ENCODE measurements around the gene RCBTB1. TPM values are rescaled to one million over a fixed set of nuclear protein-coding genes. Genes with fewer than 3 reads are reported as not detected.
"Not testable (repeated sequence)": the region's sequence is repeated elsewhere in the genome, so short reads cannot be mapped to it uniquely, and the experiment has no call there.

The RCBTB1 gene
- total RNA-seq, 2 donors from 2014 or later: 23.8 to 26.9 TPM

- no peaks in the 10 kb centered on the region for H3K27me3 Mint-ChIP-seq (ENCODE audit: low read depth)
- peaks cover 19 to 22% of the 10 kb centered on the region in 2 donors for H3K36me3 Mint-ChIP-seq (ENCODE audit: insufficient read depth in 2 of 2)
- ATAC-seq (replicated peaks in 1 of 2): no peak
- H3K27ac Mint-ChIP-seq: peak overlapping the region; percentile 59
- H3K9me3 Mint-ChIP-seq: no peaks in the 10 kb centered on the region
- DNase-seq: no peak
- no peaks in the 10 kb centered on the region for H3K4me1 Mint-ChIP-seq (ENCODE audit: low read depth)
- H3K4me3 Mint-ChIP-seq: no peak overlapping the region
Measured at GRCh38 chr13:49512578-49512977, 72.8 kb downstream of the RCBTB1 start.

GRCh38 chr13:49503951-49504350 lies 81.4 kb downstream of the RCBTB1 start:
- Mint-ChIP-seq H3K36me3 (ENCODE audit: insufficient read depth in 2 of 2) (peaks cover 17 to 29% of the 10 kb centered on the region in 2 donors), H3K4me1 (ENCODE audit: low read depth) (peaks cover 29% of the 10 kb centered on the region), H3K27me3 (ENCODE audit: low read depth) (no peaks in the 10 kb centered on the region), H3K4me3 (no peak overlapping the region), H3K9me3 (peaks cover 0 to 2% of the 10 kb centered on the region in 2 donors), H3K27ac (no peak overlapping the region)
- no peak for DNase-seq
- ATAC-seq (replicated peaks in 1 of 2): no peak

DNA sequence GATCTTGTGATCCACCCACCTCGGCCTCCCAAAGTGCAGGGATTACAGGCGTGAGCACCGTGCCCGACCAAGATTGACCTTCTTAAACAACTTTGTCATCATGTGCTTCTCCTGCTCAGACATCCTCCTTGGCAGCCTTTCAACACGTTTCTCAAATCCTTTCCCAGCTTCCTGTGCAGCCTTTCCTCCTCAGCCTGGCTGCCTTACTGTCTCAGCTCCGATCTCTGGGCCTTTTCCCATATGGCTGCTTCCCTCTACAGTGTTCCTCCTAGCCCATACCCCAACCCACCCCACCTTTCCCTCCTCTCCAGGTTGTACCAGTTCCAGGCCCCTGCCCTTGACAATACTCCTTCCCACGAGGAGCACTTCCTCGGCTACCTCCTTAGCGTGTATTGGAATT lies 82.4 kb downstream of the RCBTB1 start:
- peak overlapping the region; percentile 1 for H3K27ac Mint-ChIP-seq
- H3K9me3 Mint-ChIP-seq: peaks cover 0 to 5% of the 10 kb centered on the region in 2 donors
- peaks cover 39% of the 10 kb centered on the region for H3K4me1 Mint-ChIP-seq (ENCODE audit: low read depth)
- no peaks in the 10 kb centered on the region for H3K27me3 Mint-ChIP-seq (ENCODE audit: low read depth)
- ATAC-seq (replicated peaks in 1 of 2): no peak
- peaks cover 23 to 33% of the 10 kb centered on the region in 2 donors for H3K36me3 Mint-ChIP-seq (ENCODE audit: insufficient read depth in 2 of 2)
- DNase-seq: no peak
- H3K4me3 Mint-ChIP-seq: no peak overlapping the region

- H3K36me3 Mint-ChIP-seq (ENCODE audit: insufficient read depth in 2 of 2): peaks cover 32 to 34% of the 10 kb centered on the region in 2 donors
- DNase-seq: peak in 1 of 2 donors; percentile 21
- H3K4me1 Mint-ChIP-seq (ENCODE audit: low read depth): peaks cover 59% of the 10 kb centered on the region
- peak overlapping the region; percentile 47 to 94 for H3K4me3 Mint-ChIP-seq
- H3K27me3 Mint-ChIP-seq (ENCODE audit: low read depth): no peaks in the 10 kb centered on the region
- peak overlapping the region; percentile 98 for H3K27ac Mint-ChIP-seq
- H3K9me3 Mint-ChIP-seq: peaks cover 0 to 5% of the 10 kb centered on the region in 2 donors
- peak in 1 of 2 donors; percentile 6 for ATAC-seq (replicated peaks in 1 of 2)
Measured at GRCh38 chr13:49499889-49500660, 85.3 kb downstream of the RCBTB1 start.

GRCh38 chr13:49498206-49498605 lies 87.2 kb downstream of the RCBTB1 start:
- Mint-ChIP-seq H3K27ac (peak overlapping the region; percentile 98), H3K36me3 (ENCODE audit: insufficient read depth in 2 of 2) (peaks cover 26 to 32% of the 10 kb centered on the region in 2 donors), H3K27me3 (ENCODE audit: low read depth) (no peaks in the 10 kb centered on the region), H3K9me3 (peaks cover 0 to 5% of the 10 kb centered on the region in 2 donors), H3K4me1 (ENCODE audit: low read depth) (peaks cover 64% of the 10 kb centered on the region), H3K4me3 (peak overlapping the region; percentile 94)
- DNase-seq (no peak), ATAC-seq (replicated peaks in 1 of 2) (no peak)

- peaks cover 0 to 5% of the 10 kb centered on the region in 2 donors for H3K9me3 Mint-ChIP-seq
- peaks cover 58% of the 10 kb centered on the region for H3K4me1 Mint-ChIP-seq (ENCODE audit: low read depth)
- peaks cover 23 to 29% of the 10 kb centered on the region in 2 donors for H3K36me3 Mint-ChIP-seq (ENCODE audit: insufficient read depth in 2 of 2)
- DNase-seq (no peak), ATAC-seq (replicated peaks in 1 of 2) (no peak)
- no peaks in the 10 kb centered on the region for H3K27me3 Mint-ChIP-seq (ENCODE audit: low read depth)
- peak overlapping the region; percentile 94 for H3K4me3 Mint-ChIP-seq
- peak overlapping the region; percentile 98 for H3K27ac Mint-ChIP-seq
Measured at GRCh38 chr13:49497272-49497671, 88.1 kb downstream of the RCBTB1 start.

DNA sequence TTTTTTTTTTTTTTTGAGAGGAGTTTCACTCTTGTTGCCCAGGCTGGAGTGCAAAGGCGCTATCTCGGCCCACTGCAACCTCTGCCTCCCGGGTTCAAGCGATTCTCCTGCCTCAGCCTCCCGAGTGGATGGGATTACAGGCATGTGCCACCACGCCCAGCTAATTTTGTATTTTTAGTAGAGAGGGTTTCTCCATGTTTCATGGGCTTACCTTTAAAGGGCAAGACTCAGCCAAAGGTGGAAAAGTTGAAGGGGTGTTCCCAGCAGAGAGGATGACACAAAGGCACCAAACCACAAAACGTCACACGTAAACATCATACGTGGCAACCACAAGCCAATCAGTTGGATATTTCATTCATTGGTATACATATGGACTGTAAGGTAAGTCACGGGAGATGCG lies 88.5 kb downstream of the RCBTB1 start:
- Mint-ChIP-seq H3K4me1 (ENCODE audit: low read depth) (peaks cover 58% of the 10 kb centered on the region), H3K4me3 (peak overlapping the region; percentile 94), H3K27ac (peak overlapping the region; percentile 98), H3K36me3 (ENCODE audit: insufficient read depth in 2 of 2) (peaks cover 23 to 29% of the 10 kb centered on the region in 2 donors)
- not testable (repeated sequence) for H3K9me3 Mint-ChIP-seq; H3K27me3 Mint-ChIP-seq (ENCODE audit: low read depth)
- peak; percentile 16 to 34 for ATAC-seq (replicated peaks in 1 of 2)
- peak; percentile 55 to 77 for DNase-seq

- H3K27me3 Mint-ChIP-seq (ENCODE audit: low read depth): no peaks in the 10 kb centered on the region
- H3K4me3 Mint-ChIP-seq: peak within 1 kb of the TSS; percentile 94 to 96
- peak; percentile 81 to 88 for ATAC-seq (replicated peaks in 1 of 2)
- H3K9me3 Mint-ChIP-seq: peaks cover 0 to 5% of the 10 kb centered on the region in 2 donors
- DNase-seq: peak; percentile 92 to 93
- H3K27ac Mint-ChIP-seq: peak within 1 kb of the TSS; percentile 99
- peaks cover 23 to 29% of the 10 kb centered on the region in 2 donors for H3K36me3 Mint-ChIP-seq (ENCODE audit: insufficient read depth in 2 of 2)
- H3K4me1 Mint-ChIP-seq (ENCODE audit: low read depth): peaks cover 58% of the 10 kb centered on the region
Measured at GRCh38 chr13:49495783-49496762, 89.3 kb downstream of the RCBTB1 start, which contains the start of gene PHF11. Gene PHF11, plus strand, starts transcription at chr13:49495953. Its CDS starts 49 bp downstream, at chr13:49496002.

GRCh38 chr13:49494645-49495044 lies 90.7 kb downstream of the RCBTB1 start:
- no peak for DNase-seq
- Mint-ChIP-seq H3K9me3 (peaks cover 0 to 5% of the 10 kb centered on the region in 2 donors), H3K27ac (peak overlapping the region; percentile 99), H3K27me3 (ENCODE audit: low read depth) (no peaks in the 10 kb centered on the region), H3K36me3 (ENCODE audit: insufficient read depth in 2 of 2) (peaks cover 20 to 23% of the 10 kb centered on the region in 2 donors), H3K4me3 (peak overlapping the region; percentile 94 to 96), H3K4me1 (ENCODE audit: low read depth) (peaks cover 49% of the 10 kb centered on the region)
- no peak for ATAC-seq (replicated peaks in 1 of 2)

- Mint-ChIP-seq H3K4me1 (ENCODE audit: low read depth) (no peaks in the 10 kb centered on the region), H3K27ac (no peak overlapping the region), H3K36me3 (ENCODE audit: insufficient read depth in 2 of 2) (peaks cover 5 to 7% of the 10 kb centered on the region in 2 donors), H3K27me3 (ENCODE audit: low read depth) (no peaks in the 10 kb centered on the region), H3K9me3 (no peaks in the 10 kb centered on the region), H3K4me3 (no peak overlapping the region)
- DNase-seq (no peak), ATAC-seq (replicated peaks in 1 of 2) (no peak)
Measured at GRCh38 chr13:49488563-49488962, 96.8 kb downstream of the RCBTB1 start.
